IMR-90 (cell line): ENCODE data around the gene ZNF574.

Experiments used
- BHLHE40 ChIP-seq: fragments of 150-350 bp; IDR thresholded peaks from 2 replicates; pipeline ENCODE4 v1.6.1; 2016; ENCODE audit warnings: mild to moderate bottlenecking, low read depth, low read length
- CEBPB ChIP-seq: IDR thresholded peaks from 2 replicates; pipeline ENCODE4 v1.6.1; 2012; ENCODE audit warnings: low read depth, low read length, improper control_type of control experiment
- FOS ChIP-seq: fragments of 150-350 bp; IDR thresholded peaks from 2 replicates; pipeline ENCODE4 v1.6.1; 2016; ENCODE audit warnings: low read depth, low read length
- MAZ ChIP-seq: IDR thresholded peaks from 2 replicates; pipeline ENCODE4 v1.6.1; 2012; ENCODE audit warnings: low read depth, mild to moderate bottlenecking, low read length, improper control_type of control experiment, moderate library complexity, borderline replicate concordance
- POLR2A ChIP-seq: IDR thresholded peaks from 2 replicates; pipeline ENCODE4 v1.6.1; 2012; ENCODE audit warnings: mild to moderate bottlenecking, low read depth, low read length
- RAD21 ChIP-seq: IDR thresholded peaks from 2 replicates; pipeline ENCODE4 v1.6.1; 2012; ENCODE audit warnings: low read length, improper control_type of control experiment
- RFX5 ChIP-seq: IDR thresholded peaks from 2 replicates; pipeline ENCODE4 v1.8.0; 2012; ENCODE audit warnings: low read depth, mild to moderate bottlenecking, low read length, moderate library complexity
- SMC3 ChIP-seq: fragments of 150-350 bp; IDR thresholded peaks from 2 replicates; pipeline ENCODE4 v1.6.1; 2016; ENCODE audit warnings: low read depth, mild to moderate bottlenecking, antibody characterized with exemption, low read length, moderate library complexity
- TF ChIP-seq, protein P1 (sequence below): conservative IDR thresholded peaks from 2 replicates; pipeline ENCODE4 v1.5.1; 2012; ENCODE audit warnings: mild to moderate bottlenecking, low read depth, low read length, improper control_type of control experiment
- TF ChIP-seq, protein P2 (sequence below): fragments of 150-350 bp; IDR thresholded peaks from 2 replicates; pipeline ENCODE4 v1.6.1; 2016; ENCODE audit warnings: low read depth, mild to moderate bottlenecking, low read length, moderate library complexity, borderline replicate concordance

GRCh38 chr19:42109896-42110295 is 33.9 kb downstream of the ZNF574 start:
- TF ChIP-seq, protein P1, sequence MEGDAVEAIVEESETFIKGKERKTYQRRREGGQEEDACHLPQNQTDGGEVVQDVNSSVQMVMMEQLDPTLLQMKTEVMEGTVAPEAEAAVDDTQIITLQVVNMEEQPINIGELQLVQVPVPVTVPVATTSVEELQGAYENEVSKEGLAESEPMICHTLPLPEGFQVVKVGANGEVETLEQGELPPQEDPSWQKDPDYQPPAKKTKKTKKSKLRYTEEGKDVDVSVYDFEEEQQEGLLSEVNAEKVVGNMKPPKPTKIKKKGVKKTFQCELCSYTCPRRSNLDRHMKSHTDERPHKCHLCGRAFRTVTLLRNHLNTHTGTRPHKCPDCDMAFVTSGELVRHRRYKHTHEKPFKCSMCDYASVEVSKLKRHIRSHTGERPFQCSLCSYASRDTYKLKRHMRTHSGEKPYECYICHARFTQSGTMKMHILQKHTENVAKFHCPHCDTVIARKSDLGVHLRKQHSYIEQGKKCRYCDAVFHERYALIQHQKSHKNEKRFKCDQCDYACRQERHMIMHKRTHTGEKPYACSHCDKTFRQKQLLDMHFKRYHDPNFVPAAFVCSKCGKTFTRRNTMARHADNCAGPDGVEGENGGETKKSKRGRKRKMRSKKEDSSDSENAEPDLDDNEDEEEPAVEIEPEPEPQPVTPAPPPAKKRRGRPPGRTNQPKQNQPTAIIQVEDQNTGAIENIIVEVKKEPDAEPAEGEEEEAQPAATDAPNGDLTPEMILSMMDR, result no peak
- TF ChIP-seq RAD21 (no peak), FOS (no peak), RFX5 (no peak), SMC3 (no peak), BHLHE40 (no peak), POLR2A (no peak), MAZ (no peak), CEBPB (no peak)
- TF ChIP-seq, protein P2, sequence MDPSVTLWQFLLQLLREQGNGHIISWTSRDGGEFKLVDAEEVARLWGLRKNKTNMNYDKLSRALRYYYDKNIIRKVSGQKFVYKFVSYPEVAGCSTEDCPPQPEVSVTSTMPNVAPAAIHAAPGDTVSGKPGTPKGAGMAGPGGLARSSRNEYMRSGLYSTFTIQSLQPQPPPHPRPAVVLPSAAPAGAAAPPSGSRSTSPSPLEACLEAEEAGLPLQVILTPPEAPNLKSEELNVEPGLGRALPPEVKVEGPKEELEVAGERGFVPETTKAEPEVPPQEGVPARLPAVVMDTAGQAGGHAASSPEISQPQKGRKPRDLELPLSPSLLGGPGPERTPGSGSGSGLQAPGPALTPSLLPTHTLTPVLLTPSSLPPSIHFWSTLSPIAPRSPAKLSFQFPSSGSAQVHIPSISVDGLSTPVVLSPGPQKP, result no peak
